GM10847 (cell line): ENCODE data around the gene FREY1.

Source experiments
- POLR2A ChIP-seq: IDR thresholded peaks from 2 replicates; pipeline ENCODE4 v1.6.1; 2011; ENCODE audit not compliant: insufficient read length; ENCODE audit errors: extremely low read depth

The FREY1 gene

DNA sequence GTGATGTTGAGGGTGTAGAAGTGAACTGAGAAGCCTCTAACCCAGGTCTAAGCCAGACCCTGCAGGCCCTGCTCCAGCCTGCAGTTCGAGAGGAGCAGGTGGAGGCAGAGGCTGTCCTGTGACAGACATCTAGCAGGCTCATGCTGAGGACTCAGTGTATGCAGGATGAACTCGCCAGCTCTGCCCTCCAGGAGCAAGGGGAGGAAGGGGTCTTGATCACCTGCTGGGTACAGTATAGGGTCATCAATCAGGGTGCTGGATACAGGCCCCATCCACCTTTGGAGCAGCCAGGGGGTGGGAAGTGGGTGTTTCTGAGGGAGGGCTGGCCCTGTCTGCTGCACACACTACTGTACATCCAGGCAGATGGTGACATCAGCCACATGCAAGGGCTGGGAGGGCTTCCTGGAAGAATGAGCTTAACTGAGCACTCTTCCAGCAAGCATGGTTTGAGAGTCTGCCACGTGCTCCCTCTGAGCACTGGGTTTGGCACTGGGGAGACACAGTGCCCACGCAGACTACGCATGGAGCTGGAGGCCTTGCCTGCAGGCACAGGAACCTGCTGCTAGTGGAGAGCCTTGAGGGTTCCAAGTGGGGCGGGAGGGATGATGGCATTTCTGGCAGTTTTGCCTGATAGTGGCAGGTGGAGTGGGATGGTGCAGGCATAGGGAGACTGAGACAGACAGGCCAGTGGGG is 12.4 kb downstream of the FREY1 start:
- no peak for TF ChIP-seq POLR2A

GRCh38 chr11:45892856-45893255 is 14.2 kb downstream of the FREY1 start:
- TF ChIP-seq POLR2A, result no peak

GRCh38 chr11:45890886-45891550 is 16.1 kb downstream of the FREY1 start:
- no peak for TF ChIP-seq POLR2A

- TF ChIP-seq POLR2A, result no peak
These were observed 17.1 kb downstream of the FREY1 start for GRCh38 chr11:45889966-45890365.

- no peak for TF ChIP-seq POLR2A
These were observed 17.5 kb downstream of the FREY1 start for GRCh38 chr11:45889555-45889954.

GRCh38 chr11:45887587-45887986 is 19.5 kb downstream of the FREY1 start:
- TF ChIP-seq POLR2A, result no peak

- TF ChIP-seq POLR2A, result no peak
These were observed 20.1 kb downstream of the FREY1 start for GRCh38 chr11:45886816-45887520.

GRCh38 chr11:45885921-45886721 is 20.9 kb downstream of the FREY1 start:
- TF ChIP-seq POLR2A, result no peak

DNA sequence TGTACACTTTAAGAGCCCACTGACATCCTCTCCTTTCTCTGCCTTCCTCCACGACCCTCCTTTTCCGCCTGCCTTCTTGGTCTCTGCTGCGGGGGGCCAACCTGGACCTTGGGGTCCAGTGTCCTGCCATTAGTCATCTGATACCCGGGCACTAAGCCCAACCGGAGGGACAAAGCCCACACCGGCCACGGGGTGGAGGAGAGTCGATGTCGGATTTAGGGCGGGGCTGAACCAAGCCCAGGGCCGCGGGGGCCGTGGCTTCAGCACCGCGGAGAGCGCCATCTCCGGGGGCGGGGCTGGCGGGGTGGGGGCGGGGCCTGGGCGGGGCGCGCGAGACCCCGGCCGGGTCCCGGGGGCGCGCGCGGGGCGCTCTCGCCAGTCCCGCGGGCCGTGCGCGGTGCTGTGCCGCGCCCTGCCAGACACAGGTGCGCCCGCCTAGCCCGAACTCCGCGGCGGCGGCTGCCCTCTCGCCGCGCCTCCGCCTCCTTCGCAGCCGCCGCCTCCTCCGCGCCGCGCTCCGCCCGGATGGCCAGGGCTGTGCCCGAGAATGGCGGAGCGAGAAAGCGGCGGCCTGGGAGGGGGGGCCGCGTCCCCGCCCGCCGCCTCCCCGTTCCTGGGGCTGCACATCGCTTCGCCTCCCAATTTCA is 21.7 kb downstream of the FREY1 start, which contains the start of gene MAPK8IP1:
TSS of gene MAPK8IP1 (plus strand) at position 378 of the 647 bp plus-strand sequence. CDS start at position 548, 170 bp downstream.
- no peak for TF ChIP-seq POLR2A

DNA sequence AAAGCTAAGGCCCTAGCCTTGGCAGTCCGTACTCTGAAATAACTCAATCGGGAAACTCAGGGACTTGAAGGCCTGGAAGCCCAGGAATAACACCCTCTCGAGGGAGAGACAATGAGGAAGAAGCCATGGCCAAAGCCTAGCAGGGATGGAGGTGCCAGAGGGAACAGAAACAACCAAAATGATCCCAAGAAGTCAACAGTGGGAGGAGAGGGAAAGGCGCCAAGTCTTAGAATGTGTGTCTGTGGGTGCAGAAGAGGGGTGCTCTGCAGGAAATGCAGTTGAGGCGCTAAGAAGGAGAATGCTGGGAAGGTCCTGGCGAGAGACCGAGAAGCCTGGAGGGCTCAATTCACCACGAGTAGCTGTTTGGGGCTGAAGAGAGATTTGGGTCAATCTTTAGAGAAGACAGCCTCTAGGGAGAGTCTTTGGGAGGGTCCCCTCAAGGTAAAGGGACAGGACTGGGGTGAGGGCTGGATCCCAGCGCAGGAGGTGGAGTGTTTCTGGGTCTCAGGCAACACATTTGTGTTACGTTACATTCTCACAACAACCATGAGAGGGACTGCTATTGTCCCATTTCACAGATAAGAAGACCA is 22.4 kb downstream of the FREY1 start:
- no peak for TF ChIP-seq POLR2A

DNA sequence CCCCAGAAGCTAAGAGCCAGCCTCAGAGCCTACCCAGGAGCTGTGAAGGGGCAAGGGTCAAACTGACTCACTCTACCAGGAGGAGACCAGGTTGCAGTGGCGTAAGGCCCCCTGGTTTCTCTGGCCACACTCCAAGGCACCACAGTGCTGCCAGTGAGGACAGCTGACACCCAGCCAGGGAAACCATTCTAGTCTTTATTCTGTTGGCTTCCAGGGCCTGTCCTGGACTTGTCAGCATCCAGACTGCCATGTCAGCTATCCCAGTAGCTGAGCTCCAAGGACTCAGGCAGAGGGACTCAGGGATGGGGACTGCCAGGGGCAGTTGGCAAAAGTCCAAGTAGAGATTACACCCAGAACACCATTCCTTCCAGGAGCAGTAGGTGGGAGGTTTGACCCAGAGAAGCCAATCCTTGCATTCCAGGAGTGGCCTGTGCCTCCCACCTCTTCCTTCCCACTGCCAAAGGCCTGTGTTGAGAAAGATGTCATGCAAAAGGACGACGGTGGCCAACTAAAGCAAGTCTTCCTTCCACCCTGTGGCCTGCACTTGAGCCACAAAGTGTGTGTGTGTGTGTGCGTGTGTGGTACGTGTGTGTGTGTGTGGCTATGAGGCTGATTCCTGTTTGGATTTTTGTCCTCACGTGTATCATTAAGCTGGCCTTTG is 25.2 kb downstream of the FREY1 start:
- TF ChIP-seq POLR2A, result no peak

DNA sequence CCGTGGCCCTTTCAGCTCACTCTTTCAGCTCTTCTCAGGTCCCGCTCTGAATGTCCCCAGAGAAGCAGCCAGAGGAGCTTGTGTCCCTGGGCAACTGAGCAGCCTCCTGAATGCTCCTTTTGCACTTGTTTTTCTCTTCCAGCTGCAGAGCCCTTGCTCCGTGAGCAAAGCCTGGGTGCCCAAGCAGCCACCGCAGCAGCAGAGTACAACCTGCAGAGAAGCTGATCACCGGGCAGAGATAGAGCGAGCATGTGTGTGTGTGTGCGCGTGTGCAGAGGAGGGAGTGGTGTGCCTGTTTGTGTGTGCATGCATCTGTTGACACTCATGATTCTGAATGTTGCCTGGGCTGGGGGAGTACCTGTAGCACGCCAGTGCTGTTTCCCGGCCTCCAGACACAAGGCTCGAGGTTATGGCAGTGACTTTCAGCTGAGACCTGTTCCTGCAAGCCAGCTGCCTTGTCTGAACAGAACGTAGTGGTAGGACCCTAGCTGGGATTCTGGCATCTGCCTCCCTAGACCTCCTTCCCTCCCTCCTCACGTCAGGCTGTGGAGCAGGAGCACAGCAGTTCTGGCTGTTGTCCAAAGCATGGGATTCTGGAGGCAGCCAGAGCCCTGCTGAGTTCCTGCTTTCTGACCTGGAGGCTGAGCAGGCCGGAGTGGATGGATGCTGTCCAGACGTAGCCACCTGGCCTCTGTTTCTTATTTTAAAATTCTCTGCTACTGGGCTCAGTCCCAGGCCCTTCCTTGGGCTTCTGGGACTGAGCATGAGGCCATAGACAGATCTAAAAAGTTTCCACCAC is 26.1 kb downstream of the FREY1 start:
- TF ChIP-seq POLR2A, result no peak
